ENCODE results near the gene OPN4.

The OPN4 gene

GRCh38 chr10:86684331-86685097 is 30.2 kb downstream of the OPN4 start:
- no peak for DNase-seq

DNA sequence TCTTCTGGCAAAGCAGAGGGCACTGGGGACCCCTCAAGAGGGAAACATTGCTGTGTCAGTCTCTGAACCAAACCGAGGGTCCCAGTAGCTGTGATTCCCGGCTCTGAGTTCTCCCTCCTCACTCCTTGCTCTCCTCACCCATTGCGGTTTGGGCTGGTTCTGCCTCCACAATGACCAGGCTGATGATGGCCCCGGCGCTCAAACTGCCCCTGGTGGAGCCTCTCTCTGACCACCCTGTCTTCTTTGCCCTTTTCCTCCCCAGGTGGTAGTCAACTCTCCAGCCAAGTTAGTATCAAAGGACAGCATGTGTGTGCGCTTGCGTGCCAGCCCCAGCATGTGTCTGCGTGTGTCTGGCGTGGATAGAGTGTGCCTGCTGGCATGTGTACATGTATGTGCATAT is 31.1 kb downstream of the OPN4 start:
- DNase-seq: no peak

GRCh38 chr10:86685893-86686632 is 31.7 kb downstream of the OPN4 start:
- DNase-seq: no peak

GRCh38 chr10:86686972-86687371 is 32.6 kb downstream of the OPN4 start:
- DNase-seq: no peak

- no peak for DNase-seq
Observed at GRCh38 chr10:86687750-86688149, 33.4 kb downstream of the OPN4 start.

DNA sequence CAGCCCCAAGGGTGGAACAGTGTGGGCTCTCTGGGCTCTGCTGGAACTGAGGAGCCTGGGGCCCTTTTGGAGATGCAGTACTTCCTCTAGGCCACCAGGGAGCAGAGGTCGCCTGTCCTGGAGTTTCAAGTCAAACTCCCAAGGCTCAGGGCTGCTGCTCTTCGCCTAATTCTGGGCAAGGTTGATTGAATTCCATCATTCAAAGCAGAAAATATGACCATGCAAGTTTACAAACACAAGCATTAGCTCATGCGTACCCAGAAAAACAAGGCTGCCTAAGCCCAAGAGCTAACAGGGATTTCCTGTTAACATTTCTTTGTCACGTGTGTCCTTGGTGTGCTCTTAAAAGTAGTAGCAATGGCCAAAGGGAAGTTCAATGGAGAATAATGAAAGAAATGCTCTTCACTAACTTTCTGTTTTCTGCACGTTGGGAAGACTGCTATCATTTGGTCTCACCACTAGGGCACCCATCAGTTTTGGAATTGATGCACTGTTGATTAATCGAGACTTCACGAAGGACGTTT is 34.1 kb downstream of the OPN4 start:
- no peak for DNase-seq

DNA sequence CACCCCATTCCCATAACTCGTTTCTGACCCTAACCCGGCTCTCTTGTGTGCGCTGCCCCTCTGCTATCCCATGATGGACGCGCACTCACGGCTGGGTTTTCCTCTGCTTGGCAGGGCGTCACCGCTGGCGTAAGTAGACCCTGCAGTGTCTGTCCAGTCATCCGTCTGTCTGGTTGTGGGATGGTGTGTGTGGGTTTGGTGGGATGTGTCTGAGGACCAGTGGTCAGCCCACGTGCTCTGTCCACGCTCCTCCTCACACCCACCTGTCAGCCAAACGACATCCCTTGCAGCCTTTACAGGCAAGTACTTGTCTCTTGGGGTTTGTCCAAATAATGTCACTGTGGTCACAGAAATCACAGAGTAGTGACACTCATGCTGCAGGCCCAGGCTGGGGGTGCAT is 34.8 kb downstream of the OPN4 start:
- no peak for DNase-seq

DNA sequence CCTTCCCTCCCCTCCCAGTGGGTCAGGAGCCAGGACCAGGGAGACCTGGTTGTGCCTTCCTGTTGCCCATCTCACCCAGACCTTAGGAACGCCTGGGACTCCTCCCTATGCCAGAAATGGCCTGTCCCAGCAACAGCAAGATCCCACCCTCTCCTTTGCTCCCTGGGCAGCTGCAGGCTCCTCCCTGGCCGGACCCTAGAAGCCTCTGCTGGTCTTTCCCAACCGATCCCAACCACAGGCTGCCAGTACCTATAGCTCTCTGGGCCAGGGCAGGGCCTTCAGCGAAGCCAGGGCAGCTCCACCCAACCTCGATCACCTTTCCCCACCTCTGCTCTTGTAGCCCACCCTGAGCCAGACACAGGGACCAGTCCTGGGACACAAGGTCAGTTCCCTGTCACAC is 35.9 kb downstream of the OPN4 start:
- no peak for DNase-seq

- DNase-seq: no peak
Observed at GRCh38 chr10:86690657-86691084, 36.3 kb downstream of the OPN4 start.

- no peak for DNase-seq
Observed at GRCh38 chr10:86691333-86692022, 37.1 kb downstream of the OPN4 start.

DNA sequence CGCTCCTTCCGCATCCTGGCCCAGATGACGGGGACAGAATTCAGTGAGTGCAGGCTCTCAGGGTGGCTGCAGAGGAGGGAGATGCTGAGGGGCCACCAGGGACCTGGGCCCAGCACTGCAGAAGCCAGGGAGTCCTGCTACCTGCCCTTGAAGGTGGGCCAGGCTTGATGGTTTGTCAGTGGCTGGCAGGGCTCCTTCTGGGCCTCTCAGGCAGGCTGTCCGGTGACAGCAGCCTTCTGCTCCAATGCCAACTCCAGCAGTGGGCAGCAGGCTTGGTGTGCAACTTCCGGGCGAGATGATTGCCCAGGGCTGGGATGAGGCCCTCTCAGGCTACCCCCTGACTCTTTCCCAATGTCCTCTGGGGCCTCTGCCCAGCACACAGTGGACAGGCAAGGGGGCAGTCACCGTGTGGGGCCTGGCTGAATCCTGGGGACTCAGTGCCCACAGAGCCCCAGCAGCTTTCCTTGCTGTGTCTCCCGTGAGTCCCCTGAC is 37.7 kb downstream of the OPN4 start:
- no peak for DNase-seq

- DNase-seq: no peak
Observed at GRCh38 chr10:86692664-86693063, 38.3 kb downstream of the OPN4 start.

DNA sequence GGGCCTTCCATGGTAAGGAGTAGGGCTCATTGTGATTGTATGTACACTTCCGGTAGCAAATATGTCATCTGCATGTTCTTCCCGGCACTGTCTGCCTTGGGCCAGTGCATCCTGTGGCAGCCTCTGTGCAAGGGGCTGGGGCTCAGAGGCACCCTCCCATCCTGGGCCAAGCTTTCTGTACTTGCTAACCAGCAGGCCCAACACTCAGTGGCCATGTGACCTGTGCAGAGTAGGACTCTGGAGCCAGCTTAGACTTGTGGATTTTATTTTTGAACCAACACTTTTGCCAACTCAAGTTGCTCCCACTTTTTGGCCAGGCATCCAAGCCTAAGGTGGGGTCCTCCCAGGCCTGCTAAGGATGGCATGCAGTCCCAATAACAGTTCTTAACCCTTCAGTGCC is 38.9 kb downstream of the OPN4 start:
- DNase-seq: no peak

- DNase-seq: no peak
Observed at GRCh38 chr10:86693721-86694369, 39.5 kb downstream of the OPN4 start.

DNA sequence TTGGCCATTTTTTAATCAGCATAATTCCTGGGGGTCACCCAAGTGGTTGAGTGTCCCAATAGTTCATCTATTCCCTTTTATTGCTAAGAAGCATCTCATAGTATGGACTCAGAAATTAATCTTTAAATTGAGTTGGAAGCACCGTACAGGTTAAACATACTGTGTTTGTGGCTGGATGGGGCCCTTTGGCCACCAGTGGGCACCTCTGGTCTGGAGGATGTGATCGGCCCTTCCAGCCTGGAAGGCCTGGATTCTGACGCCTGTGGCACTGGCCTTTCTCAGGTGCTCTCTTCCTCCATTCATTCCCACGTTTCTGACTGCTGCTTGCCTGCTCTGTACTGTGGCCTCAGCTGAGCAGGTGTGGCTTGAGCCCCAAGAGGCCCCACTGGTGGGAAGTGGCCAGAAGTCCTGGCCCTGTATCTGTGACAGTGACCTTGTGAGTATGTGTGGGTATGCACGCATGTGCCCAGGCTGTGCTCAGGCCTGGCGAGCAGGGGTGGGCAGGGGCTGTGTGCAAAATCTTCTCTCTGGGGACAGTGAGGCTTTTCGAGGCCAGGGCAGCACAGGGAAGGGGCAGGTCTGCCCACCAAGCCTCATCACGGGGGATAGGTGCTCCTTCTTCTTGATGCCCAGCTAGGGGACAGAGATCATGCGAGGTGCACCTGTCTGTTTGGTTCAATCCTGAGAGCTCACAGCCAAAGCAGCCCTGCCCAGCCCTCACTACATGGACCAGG is 44.0 kb downstream of the OPN4 start:
- no peak for DNase-seq

DNA sequence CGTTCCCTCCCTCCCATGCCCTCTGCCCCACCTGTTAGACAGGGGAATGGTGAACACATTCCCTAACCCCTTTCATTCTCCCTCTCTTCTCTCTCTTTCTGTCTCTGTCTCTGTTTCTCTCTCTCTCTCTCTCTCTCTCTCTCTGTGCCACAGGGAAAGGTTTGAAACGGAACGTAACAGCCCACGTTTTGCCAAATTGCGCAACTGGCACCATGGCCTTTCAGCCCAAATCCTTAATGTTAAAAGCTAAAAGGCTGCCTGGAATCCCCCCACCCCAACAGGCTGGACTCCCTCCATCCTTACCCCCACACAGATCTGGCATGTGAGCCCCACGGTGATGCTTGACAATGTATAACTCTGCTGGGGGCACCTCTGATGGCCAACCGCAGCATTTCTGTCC is 44.8 kb downstream of the OPN4 start:
- DNase-seq: no peak

GRCh38 chr10:86699541-86699940 is 45.2 kb downstream of the OPN4 start:
- DNase-seq: no peak

GRCh38 chr10:86699991-86700840 is 45.9 kb downstream of the OPN4 start:
- no peak for DNase-seq

GRCh38 chr10:86700851-86701617 is 46.7 kb downstream of the OPN4 start:
- DNase-seq: no peak

DNA sequence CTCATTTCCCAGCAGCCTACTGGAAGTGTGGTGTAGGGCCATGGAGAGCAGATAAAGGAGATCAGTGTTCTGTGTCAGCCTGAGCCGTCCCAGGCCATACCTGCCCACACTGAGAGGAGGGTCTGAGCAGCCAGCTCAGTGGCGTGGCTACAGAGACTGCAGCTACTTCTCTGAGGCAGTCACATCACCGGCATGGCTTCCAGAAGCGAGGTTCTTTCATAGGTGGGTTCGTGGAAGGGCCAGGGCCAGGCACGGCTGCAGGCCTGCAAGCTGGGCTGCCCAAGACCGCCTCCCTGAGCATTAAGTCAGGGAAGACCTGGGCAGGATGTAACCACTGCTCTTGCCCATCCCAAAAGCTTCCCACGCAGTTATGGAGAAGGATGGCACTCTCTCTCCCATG is 48.8 kb downstream of the OPN4 start:
- no peak for DNase-seq

Data from NCI-H524 treated with DMSO at 0.1 percent for 48 hours (cell line).